ENCODE measurements around the gene KRT86.
"Not testable (repeated sequence)": the region's sequence is repeated elsewhere in the genome, so short reads cannot be mapped to it uniquely, and the experiment has no call there.

KRT86 gene

DNA sequence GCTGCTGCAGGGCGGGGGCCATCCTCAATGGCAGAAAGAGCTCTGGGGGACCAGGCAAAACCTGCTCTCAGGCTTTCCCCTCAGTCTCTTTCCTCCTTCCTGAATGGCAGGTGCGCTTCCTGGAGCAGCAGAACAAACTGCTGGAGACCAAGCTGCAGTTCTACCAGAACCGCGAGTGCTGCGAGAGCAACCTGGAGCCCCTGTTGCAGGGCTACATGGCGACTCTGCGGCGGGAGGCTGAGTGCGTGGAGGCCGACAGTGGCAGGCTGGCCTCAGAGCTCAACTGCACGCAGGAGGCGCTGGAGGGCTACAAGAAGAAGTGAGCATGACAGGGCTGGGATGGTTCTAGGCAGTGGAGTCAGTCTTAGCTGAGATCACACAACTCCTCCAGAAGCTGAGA lies 69.7 kb downstream of the KRT86 start:
- Histone ChIP-seq H3K4me1 (ENCODE audit: insufficient read depth, low read length) (no peaks in the 10 kb centered on the region), H3K36me3 (ENCODE audit: insufficient read depth, low read length) (no peaks in the 10 kb centered on the region), H3K9me3 (ENCODE audit: control insufficient read depth, insufficient read depth, low read length) (no peaks in the 10 kb centered on the region), H3K9ac (ENCODE audit: low read depth, low read length) (no peak overlapping the region)

GRCh38 chr12:52345041-52345440 lies 70.6 kb downstream of the KRT86 start:
- not testable (repeated sequence) for H3K9ac ChIP-seq (ENCODE audit: low read depth, low read length); H3K36me3 ChIP-seq (ENCODE audit: insufficient read depth, low read length); H3K4me1 ChIP-seq (ENCODE audit: insufficient read depth, low read length); H3K9me3 ChIP-seq (ENCODE audit: control insufficient read depth, insufficient read depth, low read length)

DNA sequence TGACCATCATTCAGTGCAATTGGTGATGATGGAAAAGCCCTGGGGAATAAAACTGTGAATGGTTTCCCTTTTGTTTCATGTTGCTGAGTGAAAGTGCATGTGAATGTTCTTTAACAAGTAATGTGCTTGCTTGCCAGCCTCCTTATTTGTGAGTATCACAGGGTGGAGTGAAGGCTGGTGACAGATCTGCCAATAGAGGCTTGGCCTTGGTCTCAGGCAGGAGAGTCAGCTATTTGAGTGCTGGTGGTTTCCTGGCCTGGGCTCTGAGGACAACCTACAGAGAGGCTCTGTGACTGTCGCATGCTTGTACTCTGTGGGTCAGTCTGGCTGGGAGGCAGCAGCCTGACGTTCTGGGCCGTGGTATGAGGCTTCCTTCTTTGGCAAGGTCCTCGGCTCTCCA lies 72.1 kb downstream of the KRT86 start:
- Histone ChIP-seq H3K36me3 (ENCODE audit: insufficient read depth, low read length) (no peaks in the 10 kb centered on the region), H3K9ac (ENCODE audit: low read depth, low read length) (no peak overlapping the region), H3K4me1 (ENCODE audit: insufficient read depth, low read length) (no peaks in the 10 kb centered on the region), H3K9me3 (ENCODE audit: control insufficient read depth, insufficient read depth, low read length) (no peaks in the 10 kb centered on the region)

DNA sequence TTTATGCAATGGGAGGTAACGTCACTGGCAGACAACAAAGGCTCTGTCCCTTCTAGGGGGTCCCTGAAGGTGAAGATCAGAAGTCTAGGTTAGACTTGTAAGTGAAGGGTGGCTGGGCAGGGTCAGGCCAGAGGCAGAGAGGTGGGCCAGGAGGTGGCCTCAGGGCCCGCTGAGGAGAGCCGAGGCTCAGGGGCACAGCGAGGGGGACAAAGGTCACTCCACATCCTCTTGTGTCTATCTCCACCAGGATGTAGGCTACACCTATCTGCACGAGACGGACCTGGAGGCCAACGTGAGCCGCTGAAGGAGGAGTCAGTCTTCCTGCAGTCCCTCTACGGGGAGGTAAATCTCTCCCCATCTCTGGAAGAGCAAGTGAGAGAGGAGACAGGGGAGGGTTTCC lies 72.6 kb downstream of the KRT86 start:
- H3K4me1 ChIP-seq (ENCODE audit: insufficient read depth, low read length), result no peaks in the 10 kb centered on the region
- H3K9me3 ChIP-seq (ENCODE audit: control insufficient read depth, insufficient read depth, low read length), result no peaks in the 10 kb centered on the region
- H3K36me3 ChIP-seq (ENCODE audit: insufficient read depth, low read length), result no peaks in the 10 kb centered on the region
- H3K9ac ChIP-seq (ENCODE audit: low read depth, low read length), result no peak overlapping the region

GRCh38 chr12:52347551-52348510 lies 73.4 kb downstream of the KRT86 start:
- H3K9ac ChIP-seq (ENCODE audit: low read depth, low read length), result no peak overlapping the region
- H3K36me3 ChIP-seq (ENCODE audit: insufficient read depth, low read length), result no peaks in the 10 kb centered on the region
- no peaks in the 10 kb centered on the region for H3K4me1 ChIP-seq (ENCODE audit: insufficient read depth, low read length)
- no peaks in the 10 kb centered on the region for H3K9me3 ChIP-seq (ENCODE audit: control insufficient read depth, insufficient read depth, low read length)

- Histone ChIP-seq H3K4me1 (ENCODE audit: insufficient read depth, low read length) (no peaks in the 10 kb centered on the region), H3K36me3 (ENCODE audit: insufficient read depth, low read length) (no peaks in the 10 kb centered on the region), H3K9ac (ENCODE audit: low read depth, low read length) (no peak overlapping the region), H3K9me3 (ENCODE audit: control insufficient read depth, insufficient read depth, low read length) (no peaks in the 10 kb centered on the region)
Measured at GRCh38 chr12:52349196-52349595, 74.8 kb downstream of the KRT86 start.

DNA sequence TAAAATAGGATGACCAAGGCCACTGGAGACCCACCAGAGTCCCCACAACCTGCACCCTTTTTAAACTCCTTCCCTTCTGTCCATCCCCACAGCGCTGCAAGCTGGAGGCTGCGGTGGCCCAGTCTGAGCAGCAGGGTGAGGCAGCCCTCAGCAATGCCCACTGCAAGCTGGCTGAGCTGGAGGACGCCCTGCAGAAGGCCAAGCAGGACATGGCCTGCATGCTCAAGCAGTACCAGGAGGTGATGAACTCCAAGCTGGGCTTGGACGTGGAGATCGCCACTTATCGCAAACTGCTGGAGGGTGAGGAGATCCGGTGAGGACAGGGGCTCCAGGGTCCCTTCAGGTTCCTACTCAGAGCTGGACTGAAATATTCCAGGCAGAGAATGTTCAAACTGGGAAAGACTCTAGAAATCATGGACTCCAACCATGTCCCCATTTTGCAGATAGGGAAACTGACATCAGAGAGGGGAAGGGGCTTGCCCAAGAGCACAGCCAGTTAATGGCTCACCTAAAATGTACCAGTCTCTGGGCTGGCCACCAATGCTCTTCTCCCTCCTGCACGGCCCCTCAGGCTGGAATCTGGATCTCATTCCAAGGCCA lies 75.7 kb downstream of the KRT86 start:
- H3K4me1 ChIP-seq (ENCODE audit: insufficient read depth, low read length), result no peaks in the 10 kb centered on the region
- no peak overlapping the region for H3K9ac ChIP-seq (ENCODE audit: low read depth, low read length)
- H3K36me3 ChIP-seq (ENCODE audit: insufficient read depth, low read length), result no peaks in the 10 kb centered on the region
- H3K9me3 ChIP-seq (ENCODE audit: control insufficient read depth, insufficient read depth, low read length), result no peaks in the 10 kb centered on the region

DNA sequence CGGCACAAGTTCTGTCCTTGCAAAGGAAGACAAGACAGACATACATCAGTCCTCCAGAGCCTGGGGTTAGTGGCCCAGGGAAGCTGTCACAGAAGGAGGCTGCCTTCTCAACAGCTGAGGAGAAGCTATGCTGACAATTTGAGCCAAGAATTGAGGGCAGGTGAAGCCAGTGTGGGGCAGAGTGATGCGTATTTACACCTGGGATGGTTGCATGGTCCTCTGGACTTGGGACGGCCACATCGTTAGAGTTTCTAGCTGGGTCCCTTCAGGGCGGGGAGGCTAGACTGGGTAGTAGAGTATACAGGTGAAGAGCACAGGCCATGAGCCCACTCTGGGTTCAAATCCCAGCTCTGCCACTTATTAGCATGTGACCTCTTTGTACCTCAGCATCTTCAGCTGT lies 76.3 kb downstream of the KRT86 start:
- Histone ChIP-seq H3K36me3 (ENCODE audit: insufficient read depth, low read length) (no peaks in the 10 kb centered on the region), H3K9me3 (ENCODE audit: control insufficient read depth, insufficient read depth, low read length) (no peaks in the 10 kb centered on the region), H3K9ac (ENCODE audit: low read depth, low read length) (no peak overlapping the region), H3K4me1 (ENCODE audit: insufficient read depth, low read length) (no peaks in the 10 kb centered on the region)

DNA sequence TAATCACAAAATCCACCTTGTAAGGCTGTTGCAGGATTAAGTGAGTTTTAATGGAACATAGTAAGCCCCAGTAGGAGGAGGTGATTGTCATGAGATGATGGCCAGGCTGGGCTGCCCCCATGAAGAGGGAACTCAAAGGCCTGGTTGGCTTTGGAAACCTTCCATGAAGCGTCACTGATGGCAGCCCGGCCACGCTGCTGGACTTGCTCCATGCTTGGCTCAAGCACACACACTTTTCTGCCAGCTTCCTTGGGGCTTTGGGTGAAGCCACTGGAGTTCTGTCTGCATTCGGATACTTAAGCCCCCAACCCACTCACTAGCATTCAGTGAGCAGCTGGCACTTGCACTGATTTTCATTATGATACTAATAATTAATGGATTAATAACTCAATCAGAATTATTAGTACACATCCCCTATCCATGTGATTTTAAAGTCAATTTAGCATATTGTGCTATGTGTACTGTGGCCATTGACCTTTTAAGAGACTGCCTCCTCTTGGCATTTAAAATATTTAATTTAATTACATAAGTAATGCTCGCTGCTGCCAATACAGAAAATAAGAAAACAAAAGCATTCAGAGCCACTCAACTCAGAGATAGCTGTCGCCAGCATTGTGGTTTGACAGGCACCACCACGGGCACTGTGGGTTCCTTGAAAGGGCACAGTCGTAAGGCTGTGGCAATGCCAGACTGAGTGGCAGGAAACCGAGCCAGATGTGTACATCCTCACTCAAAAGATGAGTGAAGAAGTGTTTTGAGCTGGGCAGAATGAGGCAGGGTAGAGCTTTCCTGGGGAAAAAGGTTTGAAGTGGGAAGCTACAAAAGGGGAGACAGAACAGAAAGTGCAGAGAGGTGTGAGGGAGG lies 77.0 kb downstream of the KRT86 start:
- Histone ChIP-seq H3K9me3 (ENCODE audit: control insufficient read depth, insufficient read depth, low read length) (no peaks in the 10 kb centered on the region), H3K9ac (ENCODE audit: low read depth, low read length) (no peak overlapping the region), H3K36me3 (ENCODE audit: insufficient read depth, low read length) (no peaks in the 10 kb centered on the region), H3K4me1 (ENCODE audit: insufficient read depth, low read length) (no peaks in the 10 kb centered on the region)

GRCh38 chr12:52352951-52353350 lies 78.5 kb downstream of the KRT86 start:
- Histone ChIP-seq H3K36me3 (ENCODE audit: insufficient read depth, low read length) (no peaks in the 10 kb centered on the region), H3K9me3 (ENCODE audit: control insufficient read depth, insufficient read depth, low read length) (no peaks in the 10 kb centered on the region), H3K9ac (ENCODE audit: low read depth, low read length) (no peak overlapping the region), H3K4me1 (ENCODE audit: insufficient read depth, low read length) (no peaks in the 10 kb centered on the region)

DNA sequence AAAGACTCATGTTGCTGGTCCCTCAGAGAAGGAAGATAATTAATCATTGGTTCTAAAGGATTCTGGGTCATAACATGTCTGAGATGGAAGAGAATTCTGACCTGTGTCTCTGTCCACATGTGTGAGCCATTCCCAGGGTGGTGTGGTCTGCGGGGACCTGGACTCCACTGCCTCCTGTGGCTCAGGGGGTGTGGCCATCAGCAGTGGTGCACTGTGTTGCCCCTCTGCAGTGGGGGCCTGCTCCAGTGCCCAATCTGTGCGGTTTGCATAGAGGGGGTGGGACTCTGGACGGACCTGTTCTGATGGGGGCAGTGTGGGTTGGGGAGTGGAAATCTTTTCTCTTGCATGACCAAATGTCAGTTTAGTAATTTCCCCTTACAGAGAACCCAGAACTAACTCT lies 79.3 kb downstream of the KRT86 start:
- no peak overlapping the region for H3K9ac ChIP-seq (ENCODE audit: low read depth, low read length)
- H3K36me3 ChIP-seq (ENCODE audit: insufficient read depth, low read length), result no peaks in the 10 kb centered on the region
- H3K4me1 ChIP-seq (ENCODE audit: insufficient read depth, low read length), result no peaks in the 10 kb centered on the region
- no peaks in the 10 kb centered on the region for H3K9me3 ChIP-seq (ENCODE audit: control insufficient read depth, insufficient read depth, low read length)

GRCh38 chr12:52354200-52354599 lies 79.8 kb downstream of the KRT86 start:
- Histone ChIP-seq H3K36me3 (ENCODE audit: insufficient read depth, low read length) (no peaks in the 10 kb centered on the region), H3K9me3 (ENCODE audit: control insufficient read depth, insufficient read depth, low read length) (no peaks in the 10 kb centered on the region), H3K9ac (ENCODE audit: low read depth, low read length) (no peak overlapping the region), H3K4me1 (ENCODE audit: insufficient read depth, low read length) (no peaks in the 10 kb centered on the region)

GRCh38 chr12:52355176-52355575 lies 80.7 kb downstream of the KRT86 start:
- Histone ChIP-seq H3K4me1 (ENCODE audit: insufficient read depth, low read length) (no peaks in the 10 kb centered on the region), H3K36me3 (ENCODE audit: insufficient read depth, low read length) (no peaks in the 10 kb centered on the region), H3K9ac (ENCODE audit: low read depth, low read length) (no peak overlapping the region), H3K9me3 (ENCODE audit: control insufficient read depth, insufficient read depth, low read length) (no peaks in the 10 kb centered on the region)

DNA sequence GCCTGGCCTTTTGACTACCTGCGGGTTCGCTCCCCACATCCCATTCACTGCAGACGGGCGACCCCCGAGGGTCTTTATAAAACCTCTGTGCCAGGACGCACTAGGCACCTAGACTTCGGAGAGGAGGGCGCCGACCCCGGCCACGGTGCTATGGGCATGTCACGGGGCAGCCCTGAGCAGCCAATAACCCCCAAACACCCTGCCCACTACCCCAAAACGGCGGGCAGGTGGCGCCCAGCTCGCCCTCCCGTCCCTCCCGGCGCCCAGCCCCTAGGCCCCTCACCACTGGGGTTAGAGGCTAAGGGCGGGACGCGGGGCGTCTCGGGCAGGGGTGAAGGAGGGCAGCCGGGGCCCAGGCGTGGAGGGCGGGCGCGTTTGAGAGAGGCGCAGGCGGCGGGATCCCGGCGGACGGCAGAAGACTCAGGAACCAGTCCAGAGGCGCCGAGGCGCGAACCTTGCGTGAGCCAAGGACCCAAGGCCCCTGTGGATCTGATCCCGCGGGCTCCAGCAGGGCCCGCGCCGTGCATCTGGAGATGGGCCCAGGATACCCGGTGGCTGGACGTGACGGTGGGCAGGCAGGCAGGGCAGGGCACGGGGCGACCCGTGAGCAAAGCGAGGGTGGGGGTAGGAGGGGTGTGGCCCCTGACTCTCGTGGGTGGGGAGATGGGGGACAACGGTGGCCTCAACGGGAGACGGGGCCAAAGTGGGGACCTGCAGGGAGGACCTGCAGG lies 81.8 kb downstream of the KRT86 start:
- no peaks in the 10 kb centered on the region for H3K36me3 ChIP-seq (ENCODE audit: insufficient read depth, low read length)
- H3K9me3 ChIP-seq (ENCODE audit: control insufficient read depth, insufficient read depth, low read length), result no peaks in the 10 kb centered on the region
- no peaks in the 10 kb centered on the region for H3K4me1 ChIP-seq (ENCODE audit: insufficient read depth, low read length)
- H3K9ac ChIP-seq (ENCODE audit: low read depth, low read length), result no peak overlapping the region

Data from ES-I3 (cell line).